Activated T-helper 1 cell treated with anti-CD3 and anti-CD28 coated beads, Interleukin-2, amount 50 U/mL, for 16 hours (primary cell): ENCODE measurements around the gene MYH6.

Source experiments
- DNase-seq, 2 donors: peaks; one replicate each; pipeline ENCODE4 v3.0.0-alpha.2; 2020; ENCODE audit warnings: low read depth in 1 of 2, low spot score in 1 of 2

MYH6 gene

DNA sequence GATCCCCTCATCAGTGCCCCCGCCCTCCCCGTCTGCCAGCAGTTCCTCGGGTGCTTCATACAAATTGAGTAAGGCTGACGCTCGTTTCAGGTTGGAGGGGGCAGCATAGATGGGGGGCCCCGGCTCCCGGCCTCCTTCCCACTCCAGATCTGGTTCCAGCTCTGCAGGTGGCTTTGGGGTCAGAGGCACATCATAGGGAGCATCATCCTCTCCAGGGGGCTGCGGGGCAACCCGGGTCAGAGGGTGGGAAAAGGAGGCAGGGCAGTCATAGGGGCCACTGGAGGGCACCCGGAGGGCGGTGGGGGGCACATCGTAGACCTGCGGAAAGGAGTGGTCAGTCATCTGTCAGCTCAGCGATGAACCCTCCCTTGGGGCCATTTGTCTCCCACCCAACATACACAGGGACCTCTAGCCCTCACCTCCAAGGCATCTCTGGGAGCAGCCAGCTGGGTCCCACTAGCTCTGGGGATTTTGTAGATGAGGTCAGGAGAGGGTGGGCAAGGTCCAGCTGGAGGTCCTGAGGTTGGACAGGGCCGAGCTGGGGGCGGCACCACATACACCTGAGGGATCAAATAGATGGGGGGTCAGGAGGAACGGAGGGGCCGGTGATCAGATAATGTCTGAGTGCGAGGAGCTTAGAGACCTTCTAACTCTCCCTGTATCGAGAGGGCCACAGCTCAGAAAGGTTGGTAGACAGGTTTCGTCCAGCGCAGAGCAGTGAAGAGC, 48.2 kb downstream of the MYH6 start:
- no peak for DNase-seq

DNA sequence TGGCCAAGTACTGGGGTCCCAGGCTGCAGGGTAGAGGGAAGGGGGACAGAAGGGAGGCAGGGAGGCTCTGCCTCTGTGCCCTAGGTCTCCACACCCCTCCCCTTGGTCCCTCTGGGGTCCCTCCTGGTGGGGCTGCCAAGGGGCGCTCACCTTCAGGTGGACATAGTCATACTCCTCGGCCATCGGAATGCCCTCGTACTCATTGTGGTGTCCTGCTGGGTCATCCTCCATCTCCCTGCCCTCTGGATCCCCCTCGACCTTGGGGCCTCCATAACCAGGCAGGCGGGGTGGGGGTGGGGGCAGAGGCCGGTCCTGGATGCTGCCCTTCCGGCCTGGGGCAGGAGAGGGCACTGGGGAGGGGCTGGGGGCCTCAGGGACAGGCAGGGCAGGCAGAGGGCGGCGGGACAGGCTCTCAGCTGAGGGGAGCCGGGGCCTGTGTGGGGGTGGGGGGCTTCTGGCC, 48.9 kb downstream of the MYH6 start:
- no peak for DNase-seq

GRCh38 chr14:23358553-23359166, 49.4 kb downstream of the MYH6 start:
- DNase-seq, result no peak

DNA sequence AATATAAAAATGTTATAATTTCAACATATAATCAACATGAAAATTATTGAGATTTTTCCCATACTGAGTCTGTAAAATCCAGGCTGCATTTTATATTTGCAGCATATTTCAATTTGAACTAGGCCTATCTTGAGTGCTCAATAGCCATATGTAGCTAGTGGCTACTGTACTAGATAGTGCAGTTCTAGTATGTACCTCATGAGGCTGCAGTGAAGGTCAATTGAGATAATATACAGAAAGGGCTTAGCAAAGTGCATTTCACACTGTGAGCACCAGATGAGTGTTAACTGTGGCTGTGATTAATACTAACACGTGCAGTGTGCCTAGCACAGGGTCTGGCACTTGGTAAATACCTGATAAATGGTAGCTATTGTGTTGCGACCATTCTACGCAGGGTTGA, 50.0 kb downstream of the MYH6 start:
- DNase-seq, result no peak

GRCh38 chr14:23357261-23357660, 50.8 kb downstream of the MYH6 start:
- DNase-seq, result no peak

DNA sequence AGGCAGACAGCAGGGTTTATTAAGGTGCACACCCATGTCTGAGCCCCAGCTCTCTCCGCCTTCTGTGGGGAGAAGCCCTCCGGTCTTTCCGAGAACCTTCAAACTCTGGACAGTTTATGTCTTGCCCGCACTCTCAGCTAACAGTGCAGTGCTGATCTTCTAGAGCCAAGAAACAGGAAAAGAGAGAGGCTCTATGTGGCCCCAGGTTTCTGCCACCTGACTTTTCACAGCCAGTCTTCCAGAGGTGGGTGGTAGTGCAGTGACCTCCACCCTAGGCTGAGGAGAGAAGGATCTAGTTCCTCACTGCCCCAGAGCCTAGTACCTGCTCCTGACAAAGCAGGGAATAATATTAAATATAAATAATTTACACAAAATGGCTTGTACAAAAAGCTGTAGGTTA, 51.4 kb downstream of the MYH6 start:
- DNase-seq, result no peak

- no peak for DNase-seq
Measured at GRCh38 chr14:23355871-23356435, 52.1 kb downstream of the MYH6 start.

- DNase-seq, result no peak
Measured at GRCh38 chr14:23354990-23355389, 53.1 kb downstream of the MYH6 start.

DNA sequence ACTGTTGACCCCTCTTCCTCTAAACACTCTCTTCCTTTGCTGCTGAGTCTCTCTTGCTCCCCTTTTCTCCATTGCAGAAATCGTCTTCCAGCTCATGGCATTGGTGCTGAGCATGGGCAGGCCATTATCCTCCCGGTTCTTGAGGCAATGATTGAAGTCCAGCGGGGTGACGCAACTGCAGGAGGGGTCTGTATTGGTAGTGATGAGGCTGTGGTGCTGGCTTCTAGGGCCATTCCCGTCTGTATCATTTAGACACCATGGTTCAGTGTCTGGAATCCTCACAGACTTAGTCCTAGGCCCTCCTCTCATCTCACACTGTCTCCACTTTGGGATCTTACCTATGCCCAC, 54.7 kb downstream of the MYH6 start:
- DNase-seq, result no peak

- DNase-seq, result peak; percentile 19 to 27
Measured at GRCh38 chr14:23352506-23353432, 55.3 kb downstream of the MYH6 start, which contains the start of gene SLC22A17. Gene SLC22A17 (minus strand): TSS chr14:23352887.

GRCh38 chr14:23351681-23352505, 56.2 kb downstream of the MYH6 start:
- no peak for DNase-seq

- no peak for DNase-seq
Measured at GRCh38 chr14:23349156-23349845, 58.8 kb downstream of the MYH6 start.

GRCh38 chr14:23348297-23348655, 59.8 kb downstream of the MYH6 start:
- DNase-seq, result no peak

DNA sequence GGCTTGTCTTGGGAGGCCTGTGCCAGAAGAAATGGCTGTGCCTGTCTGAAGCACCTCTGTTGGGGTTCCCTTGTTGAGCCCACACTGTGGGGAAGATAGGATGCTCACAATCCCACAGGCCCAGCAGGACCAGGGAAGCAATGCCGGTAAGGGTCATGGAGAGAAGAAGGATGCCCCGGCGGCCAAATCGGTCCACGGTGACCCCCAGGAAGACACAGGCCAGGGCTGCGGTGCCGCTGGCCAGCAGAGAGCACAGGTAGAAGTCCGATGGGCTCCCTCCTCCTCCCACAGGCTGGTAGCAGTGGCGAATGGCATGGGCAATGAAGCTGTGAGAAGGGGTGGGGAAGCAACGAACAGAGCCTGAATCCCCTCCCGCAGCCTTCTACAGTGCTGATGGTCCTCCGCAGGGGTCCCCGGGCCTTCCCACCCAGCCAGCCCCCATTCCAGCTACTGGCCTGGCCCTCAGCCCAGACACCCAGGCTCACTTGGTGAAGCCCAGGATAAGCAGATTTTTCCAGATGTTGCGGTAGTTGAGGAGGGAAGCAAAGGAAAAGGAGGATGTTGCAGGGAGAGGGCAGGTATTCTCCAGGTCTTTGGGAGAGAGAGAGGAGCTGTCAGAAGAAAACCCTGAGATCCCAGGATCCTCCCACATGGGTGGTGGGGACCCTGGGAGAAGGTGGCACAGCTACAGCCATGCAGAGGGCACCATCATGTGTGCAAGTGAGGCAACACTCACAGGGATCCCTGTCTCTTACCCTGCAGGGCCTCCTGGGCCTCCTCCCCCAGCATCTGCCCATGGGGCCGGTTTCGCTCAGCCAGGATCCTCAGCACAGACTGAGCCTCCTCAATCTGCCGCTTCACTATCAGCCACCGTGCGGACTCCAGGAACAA, 60.4 kb downstream of the MYH6 start:
- no peak for DNase-seq

GRCh38 chr14:23346693-23347405, 61.2 kb downstream of the MYH6 start:
- DNase-seq, result no peak

GRCh38 chr14:23345987-23346692, 61.9 kb downstream of the MYH6 start:
- no peak for DNase-seq

- DNase-seq, result no peak
Measured at GRCh38 chr14:23344481-23344880, 63.6 kb downstream of the MYH6 start.
